NCI-H526 treated with DMSO at 0.1 percent for 48 hours (cell line): ENCODE measurements around the gene NSD1.

ENCODE experiments used
- DNase-seq: peaks from one replicate; lab custom pipeline; 2025; lab: John Stamatoyannopoulos, UW

NSD1 gene

GRCh38 chr5:177097016-177097985, 36.3 kb upstream of the NSD1 start:
- DNase-seq, result no peak

- no peak for DNase-seq
Observed at GRCh38 chr5:177098120-177098469, 35.5 kb upstream of the NSD1 start.

GRCh38 chr5:177098470-177099141, 35.0 kb upstream of the NSD1 start:
- DNase-seq, result no peak

GRCh38 chr5:177099422-177100093, 34.0 kb upstream of the NSD1 start:
- DNase-seq, result no peak

GRCh38 chr5:177100714-177101121, 32.9 kb upstream of the NSD1 start:
- no peak for DNase-seq

- DNase-seq, result no peak
Observed at GRCh38 chr5:177103523-177104253, 29.9 kb upstream of the NSD1 start.

- no peak for DNase-seq
Observed at GRCh38 chr5:177105691-177106476, 27.7 kb upstream of the NSD1 start.

- DNase-seq, result no peak
Observed at GRCh38 chr5:177107159-177107558, 26.4 kb upstream of the NSD1 start.

GRCh38 chr5:177109810-177110209, 23.8 kb upstream of the NSD1 start:
- no peak for DNase-seq

GRCh38 chr5:177111720-177112394, 21.7 kb upstream of the NSD1 start:
- DNase-seq, result peak; percentile 7

GRCh38 chr5:177112589-177113220, 20.9 kb upstream of the NSD1 start:
- DNase-seq, result no peak

- peak; percentile 1 for DNase-seq
Observed at GRCh38 chr5:177113566-177114424, 19.8 kb upstream of the NSD1 start.

GRCh38 chr5:177116631-177117373, 16.8 kb upstream of the NSD1 start:
- no peak for DNase-seq

GRCh38 chr5:177117441-177118045, 16.0 kb upstream of the NSD1 start:
- no peak for DNase-seq

- DNase-seq, result no peak
Observed at GRCh38 chr5:177122566-177122965, 11.0 kb upstream of the NSD1 start.

- no peak for DNase-seq
Observed at GRCh38 chr5:177123789-177124485, 9.6 kb upstream of the NSD1 start.

GRCh38 chr5:177124486-177124991, 9.0 kb upstream of the NSD1 start:
- DNase-seq, result no peak
